Trophoblast cell (in vitro differentiated cells and primary cell): ENCODE measurements around the gene ETS2.
A peak's percentile ranks its signal among the peaks of the same experiment; 100 is the strongest.

Source experiments
- DNase-seq, 2 donors: peaks; one replicate each; pipeline ENCODE4 v3.0.0-alpha.2; 2016
- H2AFZ ChIP-seq: 2 replicates; pipeline ENCODE4 v1.6.1; 2013; ENCODE audit warnings: low read length, moderate library complexity, mild to moderate bottlenecking; ENCODE audit not compliant: insufficient read depth, poor library complexity
- H2AK5ac ChIP-seq: 2 replicates; pipeline ENCODE4 v1.6.1; 2013; ENCODE audit warnings: mild to moderate bottlenecking, low read length
- H2BK120ac ChIP-seq: 2 replicates; pipeline ENCODE4 v1.6.1; 2013; ENCODE audit warnings: low read length, mild to moderate bottlenecking, moderate library complexity; ENCODE audit not compliant: insufficient read depth, poor library complexity
- H2BK12ac ChIP-seq: 2 replicates; pipeline ENCODE4 v1.6.1; 2013; ENCODE audit warnings: mild to moderate bottlenecking, low read length, moderate library complexity
- H2BK5ac ChIP-seq: 2 replicates; pipeline ENCODE4 v1.6.1; 2013; ENCODE audit warnings: low read length, low read depth, moderate library complexity, mild to moderate bottlenecking; ENCODE audit not compliant: poor library complexity
- H3K14ac ChIP-seq: 2 replicates; pipeline ENCODE4 v1.6.1; 2013; ENCODE audit warnings: mild to moderate bottlenecking, low read length
- H3K18ac ChIP-seq: 2 replicates; pipeline ENCODE4 v1.6.1; 2013; ENCODE audit warnings: mild to moderate bottlenecking, low read length
- H3K23ac ChIP-seq: 2 replicates; pipeline ENCODE4 v1.6.1; 2013; ENCODE audit warnings: low read length
- H3K27ac ChIP-seq: 2 replicates; pipeline ENCODE4 v1.5.1; 2013; ENCODE audit warnings: low read depth, mild to moderate bottlenecking, inconsistent platforms, low read length, moderate library complexity
- H3K27me3 ChIP-seq: 2 replicates; pipeline ENCODE4 v1.6.1; 2013; ENCODE audit warnings: inconsistent platforms, mild to moderate bottlenecking, low read length, moderate library complexity; ENCODE audit not compliant: insufficient read depth
- H3K36me3 ChIP-seq, 2 experiments: 1 replicate in 1 of 2; 2 replicates in 1 of 2; pipeline ENCODE4 v1.6.1; 2013; ENCODE audit warnings: low read length in 2 of 2, mild to moderate bottlenecking in 2 of 2, moderate library complexity in 1 of 2; ENCODE audit not compliant: insufficient read depth in 2 of 2, control insufficient read depth in 1 of 2
- H3K4ac ChIP-seq: 2 replicates; pipeline ENCODE4 v1.6.1; 2013; ENCODE audit warnings: low read depth, mild to moderate bottlenecking, low read length, moderate library complexity
- H3K4me1 ChIP-seq, 2 experiments: 1 replicate in 1 of 2; 2 replicates in 1 of 2; pipeline ENCODE4 v1.6.1; 2013; ENCODE audit warnings: low read length in 2 of 2, mild to moderate bottlenecking in 2 of 2, moderate library complexity in 1 of 2; ENCODE audit not compliant: insufficient read depth in 2 of 2, control insufficient read depth in 1 of 2
- H3K4me2 ChIP-seq: 2 replicates; pipeline ENCODE4 v1.6.1; 2013; ENCODE audit warnings: inconsistent platforms, mild to moderate bottlenecking, low read length, moderate library complexity
- H3K4me3 ChIP-seq: 2 replicates; pipeline ENCODE4 v1.5.1; 2013; ENCODE audit warnings: mild to moderate bottlenecking, low read depth, low read length, inconsistent platforms
- H3K79me1 ChIP-seq: one replicate; pipeline ENCODE4 v1.6.1; 2013; ENCODE audit warnings: low read length
- H3K79me2 ChIP-seq: 2 replicates; pipeline ENCODE4 v1.6.1; 2013; ENCODE audit warnings: low read length, mild to moderate bottlenecking; ENCODE audit not compliant: control insufficient read depth, insufficient read depth, poor library complexity
- H3K9ac ChIP-seq: 2 replicates; pipeline ENCODE4 v1.6.1; 2013; ENCODE audit warnings: mild to moderate bottlenecking, low read length
- H3K9me3 ChIP-seq: 2 replicates; pipeline ENCODE4 v1.6.1; 2013; ENCODE audit warnings: low read depth, mild to moderate bottlenecking, control low read depth, inconsistent platforms, low read length; ENCODE audit not compliant: insufficient read depth
- H4K12ac ChIP-seq: 2 replicates; pipeline ENCODE4 v1.6.1; 2013; ENCODE audit warnings: low read depth, mild to moderate bottlenecking, low read length, moderate library complexity
- H4K8ac ChIP-seq: 2 replicates; pipeline ENCODE4 v1.6.1; 2013; ENCODE audit warnings: low read depth, mild to moderate bottlenecking, low read length, moderate library complexity
- H4K91ac ChIP-seq: one replicate; pipeline ENCODE4 v1.6.1; 2013; ENCODE audit warnings: low read depth, mild to moderate bottlenecking, low read length, moderate library complexity
- WGBS: extraction: QIAGEN DNeasy Blood & Tissue Kit; methylation state at CpG from one replicate; pipeline ENCODE4 v1.1.7; 2013; ENCODE audit warnings: missing lambda C conversion rate; ENCODE audit not compliant: insufficient read length, insufficient coverage; ENCODE audit errors: extremely low coverage; 5-methylcytosine and 5-hydroxymethylcytosine counted together

The ETS2 gene

GRCh38 chr21:38774586-38775285, 31.0 kb upstream of the ETS2 start:
- no peak overlapping the region for H3K4ac ChIP-seq
- H3K4me2 ChIP-seq, result no peak overlapping the region
- H3K4me1 ChIP-seq, result no peaks in the 10 kb centered on the region
- H3K27ac ChIP-seq, result no peak overlapping the region
- no peak overlapping the region for H4K91ac ChIP-seq
- no peak overlapping the region for H2AFZ ChIP-seq
- no peak overlapping the region for H2BK12ac ChIP-seq
- no peak overlapping the region for H4K8ac ChIP-seq
- peak; percentile 61 to 65 for DNase-seq
- no peaks in the 10 kb centered on the region for H3K36me3 ChIP-seq
- H4K12ac ChIP-seq, result no peak overlapping the region
- peaks cover 2% of the 10 kb centered on the region for H3K79me1 ChIP-seq
- H3K4me3 ChIP-seq, result no peak overlapping the region
- H3K18ac ChIP-seq, result no peak overlapping the region
- H3K79me2 ChIP-seq, result no peaks in the 10 kb centered on the region
- H3K23ac ChIP-seq, result no peak overlapping the region
- no peaks in the 10 kb centered on the region for H3K27me3 ChIP-seq
- no peak overlapping the region for H3K14ac ChIP-seq
- no CpG with 5 or more reads among the region's 12 CpGs for WGBS
- H3K9ac ChIP-seq, result no peak overlapping the region
- peaks cover 1% of the 10 kb centered on the region for H3K9me3 ChIP-seq
- no peak overlapping the region for H2AK5ac ChIP-seq
- H2BK5ac ChIP-seq, result no peak overlapping the region
- no peak overlapping the region for H2BK120ac ChIP-seq

- H3K18ac ChIP-seq, result no peak overlapping the region
- H4K12ac ChIP-seq, result no peak overlapping the region
- no peak overlapping the region for H2AK5ac ChIP-seq
- no peak overlapping the region for H3K9ac ChIP-seq
- H2BK5ac ChIP-seq, result no peak overlapping the region
- H3K79me1 ChIP-seq, result peaks cover 2% of the 10 kb centered on the region
- H2AFZ ChIP-seq, result no peak overlapping the region
- H3K4me3 ChIP-seq, result no peak overlapping the region
- no peaks in the 10 kb centered on the region for H3K27me3 ChIP-seq
- no peak overlapping the region for H3K4me2 ChIP-seq
- no peak overlapping the region for H4K91ac ChIP-seq
- WGBS, result no CpG with 5 or more reads among the region's 5 CpGs
- H3K9me3 ChIP-seq, result peaks cover 1% of the 10 kb centered on the region
- H2BK120ac ChIP-seq, result no peak overlapping the region
- no peaks in the 10 kb centered on the region for H3K79me2 ChIP-seq
- H3K27ac ChIP-seq, result no peak overlapping the region
- no peak overlapping the region for H3K14ac ChIP-seq
- no peak overlapping the region for H3K23ac ChIP-seq
- no peaks in the 10 kb centered on the region for H3K4me1 ChIP-seq
- no peak overlapping the region for H3K4ac ChIP-seq
- peak; percentile 64 to 86 for DNase-seq
- no peak overlapping the region for H2BK12ac ChIP-seq
- H3K36me3 ChIP-seq, result no peaks in the 10 kb centered on the region
- H4K8ac ChIP-seq, result no peak overlapping the region
Observed at GRCh38 chr21:38775733-38776132, 30.0 kb upstream of the ETS2 start.

- H2BK120ac ChIP-seq, result no peak overlapping the region
- H2AK5ac ChIP-seq, result no peak overlapping the region
- no peak overlapping the region for H3K27ac ChIP-seq
- H3K4me1 ChIP-seq, result no peaks in the 10 kb centered on the region
- no peak overlapping the region for H3K4me3 ChIP-seq
- H3K36me3 ChIP-seq, result no peaks in the 10 kb centered on the region
- H3K27me3 ChIP-seq, result no peaks in the 10 kb centered on the region
- WGBS, result no CpG with 5 or more reads among the region's 1 CpG
- H2BK12ac ChIP-seq, result no peak overlapping the region
- H3K4ac ChIP-seq, result no peak overlapping the region
- no peak overlapping the region for H2AFZ ChIP-seq
- DNase-seq, result peak in 1 of 2 donors; percentile 82
- no peak overlapping the region for H4K12ac ChIP-seq
- no peak overlapping the region for H3K9ac ChIP-seq
- H3K9me3 ChIP-seq, result peaks cover 2% of the 10 kb centered on the region
- no peak overlapping the region for H4K8ac ChIP-seq
- H3K18ac ChIP-seq, result no peak overlapping the region
- no peak overlapping the region for H3K23ac ChIP-seq
- H3K79me2 ChIP-seq, result no peaks in the 10 kb centered on the region
- no peak overlapping the region for H3K4me2 ChIP-seq
- H4K91ac ChIP-seq, result no peak overlapping the region
- peaks cover 2% of the 10 kb centered on the region for H3K79me1 ChIP-seq
- no peak overlapping the region for H3K14ac ChIP-seq
- no peak overlapping the region for H2BK5ac ChIP-seq
Observed at GRCh38 chr21:38777015-38777414, 28.7 kb upstream of the ETS2 start.

GRCh38 chr21:38777531-38777930, 28.2 kb upstream of the ETS2 start:
- H2AFZ ChIP-seq, result no peak overlapping the region
- H3K14ac ChIP-seq, result no peak overlapping the region
- no peak overlapping the region for H3K4me3 ChIP-seq
- no peaks in the 10 kb centered on the region for H3K79me2 ChIP-seq
- H4K8ac ChIP-seq, result no peak overlapping the region
- no peak overlapping the region for H3K9ac ChIP-seq
- H3K4me2 ChIP-seq, result no peak overlapping the region
- DNase-seq, result no peak
- no peak overlapping the region for H2BK5ac ChIP-seq
- H3K18ac ChIP-seq, result no peak overlapping the region
- H3K23ac ChIP-seq, result no peak overlapping the region
- H3K27ac ChIP-seq, result no peak overlapping the region
- H2BK120ac ChIP-seq, result no peak overlapping the region
- no peak overlapping the region for H2BK12ac ChIP-seq
- H3K79me1 ChIP-seq, result peaks cover 2% of the 10 kb centered on the region
- no peaks in the 10 kb centered on the region for H3K36me3 ChIP-seq
- no peaks in the 10 kb centered on the region for H3K27me3 ChIP-seq
- H3K9me3 ChIP-seq, result peaks cover 3% of the 10 kb centered on the region
- no peak overlapping the region for H4K12ac ChIP-seq
- H3K4me1 ChIP-seq, result no peaks in the 10 kb centered on the region
- H2AK5ac ChIP-seq, result no peak overlapping the region
- no peak overlapping the region for H3K4ac ChIP-seq
- no CpG with 5 or more reads among the region's 5 CpGs for WGBS
- H4K91ac ChIP-seq, result no peak overlapping the region
